WERI-Rb-1 (cell line): ENCODE results near the gene NDUFAF2.

Source experiments
- DNase-seq: peaks from one replicate; pipeline ENCODE4 v3.0.0-alpha.2; 2020
- H3K27ac ChIP-seq: fragments of 250-450 bp; sonication (Bioruptor Pico); 2 replicates; pipeline ENCODE4 v1.5.1; 2020; ENCODE audit warnings: mild to moderate bottlenecking, moderate library complexity
- H3K27me3 ChIP-seq: fragments of 250-450 bp; sonication (Bioruptor Pico); 2 replicates; pipeline ENCODE4 v1.5.1; 2021; ENCODE audit warnings: mild to moderate bottlenecking, low read depth, moderate library complexity; ENCODE audit not compliant: insufficient read depth, severe bottlenecking
- H3K36me3 ChIP-seq: fragments of 250-450 bp; sonication (Bioruptor Pico); 2 replicates; pipeline ENCODE4 v1.5.1; 2020; ENCODE audit warnings: mild to moderate bottlenecking, moderate library complexity
- H3K4me3 ChIP-seq: 2 replicates; pipeline ENCODE4 v1.5.1; 2011; ENCODE audit warnings: low read depth, mild to moderate bottlenecking, control low read depth, low read length
- H3K9me3 ChIP-seq: fragments of 250-450 bp; sonication (Bioruptor Pico); 2 replicates; pipeline ENCODE4 v1.5.1; 2021; ENCODE audit warnings: mild to moderate bottlenecking, moderate library complexity; ENCODE audit not compliant: severe bottlenecking
- TF ChIP-seq, protein P1 (sequence below): IDR thresholded peaks from 2 replicates; pipeline ENCODE4 v1.5.1; 2011; ENCODE audit warnings: low read depth, mild to moderate bottlenecking, control low read depth, inconsistent platforms, low read length

NDUFAF2 gene

DNA sequence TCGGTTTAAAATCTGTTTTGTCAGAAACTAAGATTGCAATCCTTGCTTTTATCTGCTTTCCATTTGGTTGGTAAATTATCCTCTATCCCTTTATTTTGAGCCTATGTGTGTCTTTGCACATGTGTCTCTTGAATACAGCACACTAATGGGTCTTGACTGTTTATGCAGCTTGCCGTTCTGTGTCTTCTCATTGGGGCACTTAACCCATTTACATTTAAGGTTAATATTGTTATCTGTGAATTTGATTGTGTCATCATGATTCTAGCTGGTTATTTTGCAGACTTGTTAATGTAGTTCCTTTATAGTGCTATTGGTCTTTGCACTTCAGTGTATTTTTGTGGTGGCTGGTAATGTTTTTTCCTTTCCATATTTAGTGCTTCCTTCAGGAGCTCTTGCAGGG lies 253.6 kb downstream of the NDUFAF2 start:
- no peaks in the 10 kb centered on the region for H3K9me3 ChIP-seq
- peaks cover 7% of the 10 kb centered on the region for H3K27me3 ChIP-seq
- TF ChIP-seq, protein P1, sequence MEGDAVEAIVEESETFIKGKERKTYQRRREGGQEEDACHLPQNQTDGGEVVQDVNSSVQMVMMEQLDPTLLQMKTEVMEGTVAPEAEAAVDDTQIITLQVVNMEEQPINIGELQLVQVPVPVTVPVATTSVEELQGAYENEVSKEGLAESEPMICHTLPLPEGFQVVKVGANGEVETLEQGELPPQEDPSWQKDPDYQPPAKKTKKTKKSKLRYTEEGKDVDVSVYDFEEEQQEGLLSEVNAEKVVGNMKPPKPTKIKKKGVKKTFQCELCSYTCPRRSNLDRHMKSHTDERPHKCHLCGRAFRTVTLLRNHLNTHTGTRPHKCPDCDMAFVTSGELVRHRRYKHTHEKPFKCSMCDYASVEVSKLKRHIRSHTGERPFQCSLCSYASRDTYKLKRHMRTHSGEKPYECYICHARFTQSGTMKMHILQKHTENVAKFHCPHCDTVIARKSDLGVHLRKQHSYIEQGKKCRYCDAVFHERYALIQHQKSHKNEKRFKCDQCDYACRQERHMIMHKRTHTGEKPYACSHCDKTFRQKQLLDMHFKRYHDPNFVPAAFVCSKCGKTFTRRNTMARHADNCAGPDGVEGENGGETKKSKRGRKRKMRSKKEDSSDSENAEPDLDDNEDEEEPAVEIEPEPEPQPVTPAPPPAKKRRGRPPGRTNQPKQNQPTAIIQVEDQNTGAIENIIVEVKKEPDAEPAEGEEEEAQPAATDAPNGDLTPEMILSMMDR = no peak
- no peak overlapping the region for H3K27ac ChIP-seq
- no peak overlapping the region for H3K4me3 ChIP-seq
- no peaks in the 10 kb centered on the region for H3K36me3 ChIP-seq
- DNase-seq = no peak

DNA sequence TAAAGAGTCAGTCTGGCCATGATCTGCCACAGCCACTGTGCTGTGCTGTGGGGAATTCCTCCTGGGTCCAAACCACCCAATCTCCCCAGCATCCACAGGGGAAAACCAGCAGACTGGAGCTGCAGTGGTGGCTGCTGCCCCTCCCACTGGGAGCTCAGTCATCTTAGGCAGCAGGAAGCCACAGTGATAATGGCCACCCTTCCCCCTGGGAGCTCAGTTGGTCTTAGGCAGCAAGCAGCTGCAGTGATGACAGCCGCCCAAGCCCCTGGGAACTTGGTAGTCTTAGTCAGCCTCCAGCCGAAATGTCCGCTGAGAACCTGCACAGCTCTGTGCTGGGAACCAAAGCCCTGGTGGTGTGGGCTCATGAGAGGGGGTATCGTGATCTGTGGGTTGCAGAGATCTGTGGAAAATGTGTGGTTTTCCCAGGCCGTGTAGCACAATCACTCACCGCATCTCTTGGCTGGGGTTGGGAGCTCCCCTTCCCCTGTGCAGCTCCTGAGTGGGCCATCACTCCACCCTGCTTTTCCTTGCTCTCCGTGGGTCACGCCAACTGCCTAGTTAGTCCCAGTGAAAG lies 255.7 kb downstream of the NDUFAF2 start:
- Histone ChIP-seq H3K36me3 (no peaks in the 10 kb centered on the region), H3K4me3 (no peak overlapping the region), H3K27me3 (peaks cover 7% of the 10 kb centered on the region), H3K27ac (no peak overlapping the region), H3K9me3 (no peaks in the 10 kb centered on the region)
- no peak for DNase-seq
- TF ChIP-seq, protein P1 = no peak

DNA sequence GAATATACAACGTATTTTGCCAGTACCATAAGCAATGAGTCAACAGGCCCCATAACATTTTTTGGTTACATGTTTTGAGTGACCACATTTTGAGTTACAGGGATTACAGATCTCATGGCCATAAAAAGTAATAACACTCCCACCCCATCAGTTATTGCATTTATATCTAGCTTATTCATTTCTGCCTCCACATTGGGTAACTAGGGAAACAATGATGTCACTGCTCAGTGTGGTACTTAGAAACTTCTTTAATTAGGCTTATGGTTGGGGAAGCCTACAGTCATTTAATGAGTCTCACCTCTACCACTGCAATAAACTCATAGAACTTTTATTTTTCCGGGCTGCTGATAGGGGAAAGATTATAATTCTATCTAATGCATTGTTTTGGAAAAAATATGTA lies 257.2 kb downstream of the NDUFAF2 start:
- H3K9me3 ChIP-seq = no peaks in the 10 kb centered on the region
- H3K4me3 ChIP-seq = no peak overlapping the region
- H3K27ac ChIP-seq = no peak overlapping the region
- TF ChIP-seq, protein P1 = no peak
- H3K36me3 ChIP-seq = no peaks in the 10 kb centered on the region
- no peak for DNase-seq
- peaks cover 7% of the 10 kb centered on the region for H3K27me3 ChIP-seq
